Dendritic cell treated with granulocyte-macrophage colony-stimulating factor and Interleukin-4, amounts not matched to agents 40 ng/mL and 50 ng/mL, for 4 days (primary cell): ENCODE data around the gene RGMA.

Experiments used
- H3K27ac Mint-ChIP-seq: one replicate; pipeline ENCODE4 v1.8.0; 2022; ENCODE audit warnings: mild to moderate bottlenecking, mixed read lengths
- H3K27me3 Mint-ChIP-seq: one replicate; pipeline ENCODE4 v1.8.0; 2022; ENCODE audit warnings: mild to moderate bottlenecking, mixed read lengths
- H3K36me3 Mint-ChIP-seq: one replicate; pipeline ENCODE4 v1.8.0; 2022; ENCODE audit warnings: low read depth, mixed read lengths
- H3K4me1 Mint-ChIP-seq: one replicate; pipeline ENCODE4 v1.8.0; 2022; ENCODE audit warnings: low read depth, mixed read lengths
- H3K4me3 Mint-ChIP-seq: one replicate; pipeline ENCODE4 v1.8.0; 2022; ENCODE audit warnings: mild to moderate bottlenecking, moderate library complexity, mixed read lengths
- H3K9me3 Mint-ChIP-seq: one replicate; pipeline ENCODE4 v1.8.0; 2022; ENCODE audit warnings: mixed read lengths
- intact Hi-C: fragments of 100-400 bp; cut with micrococcal nuclease; formaldehyde crosslinking; loops from one replicate; pipeline ENCODE4 v1.15.0; 2022

Gene RGMA

GRCh38 chr15:93082861-93083260 lies 6.2 kb downstream of the RGMA start:
- no peak overlapping the region for H3K4me3 Mint-ChIP-seq
- peaks cover 55% of the 10 kb centered on the region for H3K27me3 Mint-ChIP-seq
- H3K9me3 Mint-ChIP-seq = no peaks in the 10 kb centered on the region
- no peak overlapping the region for H3K27ac Mint-ChIP-seq
- H3K36me3 Mint-ChIP-seq = no peaks in the 10 kb centered on the region
- intact Hi-C loops = loop anchor here (10.0 kb wide), 1 partner anchor 892 kb away; no protein-coding TSS in a partner anchor
- peaks cover 2% of the 10 kb centered on the region for H3K4me1 Mint-ChIP-seq

- Mint-ChIP-seq H3K4me3 (no peak overlapping the region), H3K4me1 (no peaks in the 10 kb centered on the region), H3K9me3 (no peaks in the 10 kb centered on the region), H3K27me3 (peaks cover 52% of the 10 kb centered on the region), H3K27ac (no peak overlapping the region), H3K36me3 (no peaks in the 10 kb centered on the region)
- intact Hi-C loops = loop anchor here (10.0 kb wide), 1 partner anchor 893 kb away; no protein-coding TSS in a partner anchor
Measured at GRCh38 chr15:93081399-93081798, 7.6 kb downstream of the RGMA start.

DNA sequence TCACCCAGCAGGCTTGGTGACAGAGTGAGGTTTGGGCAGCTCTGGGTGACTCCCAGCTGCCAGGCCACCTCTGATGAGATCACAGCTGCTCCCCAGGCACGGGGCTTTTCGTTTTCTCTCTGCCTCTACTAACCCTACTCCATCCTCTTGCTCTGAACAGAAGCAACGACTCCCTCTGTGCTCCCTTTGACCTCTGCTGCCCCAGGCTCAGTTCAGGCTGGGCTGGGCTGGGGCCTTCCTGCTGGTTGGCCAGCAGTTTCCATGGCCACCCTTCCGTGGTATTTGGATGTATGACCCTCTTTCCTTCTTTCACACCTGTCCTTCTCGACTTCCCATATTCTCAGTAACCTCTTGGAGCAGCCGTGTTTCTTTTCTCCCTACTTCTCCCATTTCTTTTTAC lies 8.6 kb downstream of the RGMA start:
- Mint-ChIP-seq H3K4me3 (no peak overlapping the region), H3K4me1 (no peaks in the 10 kb centered on the region), H3K9me3 (no peaks in the 10 kb centered on the region), H3K36me3 (no peaks in the 10 kb centered on the region), H3K27ac (no peak overlapping the region), H3K27me3 (peaks cover 53% of the 10 kb centered on the region)
- intact Hi-C loops = loop anchor here (10.0 kb wide), 1 partner anchor 894 kb away; no protein-coding TSS in a partner anchor

DNA sequence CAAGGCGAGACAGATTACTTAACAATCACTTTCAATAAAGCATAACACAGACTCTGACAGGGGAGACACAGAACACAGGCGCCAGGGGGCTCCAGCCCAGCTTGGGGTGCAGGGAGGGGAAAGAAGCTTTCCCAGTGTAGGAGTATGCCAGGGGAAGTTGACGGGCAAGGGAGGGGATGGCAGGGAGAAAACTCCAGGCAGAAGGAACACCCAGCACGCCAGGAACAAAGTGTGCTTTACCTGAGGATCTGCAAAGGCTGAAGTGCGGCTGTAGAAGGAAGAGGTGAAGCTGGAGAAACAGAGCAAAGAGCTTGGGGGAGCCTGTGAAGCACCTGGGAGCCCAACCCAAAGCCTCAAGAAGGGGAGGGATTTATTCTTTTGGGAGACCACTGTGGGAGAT lies 12.1 kb downstream of the RGMA start:
- no peaks in the 10 kb centered on the region for H3K36me3 Mint-ChIP-seq
- H3K4me3 Mint-ChIP-seq = no peak overlapping the region
- intact Hi-C loops = no loop called here
- H3K4me1 Mint-ChIP-seq = peaks cover 19% of the 10 kb centered on the region
- H3K27me3 Mint-ChIP-seq = peaks cover 71% of the 10 kb centered on the region
- no peak overlapping the region for H3K27ac Mint-ChIP-seq
- H3K9me3 Mint-ChIP-seq = no peaks in the 10 kb centered on the region

GRCh38 chr15:93076217-93076616 lies 12.8 kb downstream of the RGMA start:
- Mint-ChIP-seq H3K4me3 (no peak overlapping the region), H3K9me3 (no peaks in the 10 kb centered on the region), H3K27ac (no peak overlapping the region), H3K4me1 (peaks cover 20% of the 10 kb centered on the region), H3K36me3 (no peaks in the 10 kb centered on the region), H3K27me3 (peaks cover 78% of the 10 kb centered on the region)
- intact Hi-C loops = no loop called here

DNA sequence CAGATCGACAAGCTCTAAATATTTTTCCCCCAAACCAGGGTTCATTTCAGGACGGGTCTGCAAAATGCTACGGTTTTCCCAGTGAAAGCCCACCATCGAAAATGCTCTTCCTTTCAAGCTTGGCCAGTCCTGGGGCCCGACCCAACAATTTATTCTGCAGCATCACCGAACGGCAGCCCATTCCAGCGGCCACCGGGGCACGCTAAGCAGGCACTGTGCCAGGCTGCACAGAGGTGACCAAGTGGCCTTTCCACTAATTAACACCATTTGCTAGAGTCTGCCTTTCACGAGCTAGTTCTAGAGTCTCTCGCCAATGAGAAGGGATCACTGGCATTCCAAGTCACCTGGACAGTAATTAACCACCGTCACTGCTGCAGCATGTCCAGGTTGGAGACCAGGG lies 14.4 kb downstream of the RGMA start:
- Mint-ChIP-seq H3K36me3 (no peaks in the 10 kb centered on the region), H3K27me3 (peaks cover 84% of the 10 kb centered on the region), H3K9me3 (no peaks in the 10 kb centered on the region), H3K4me1 (peaks cover 20% of the 10 kb centered on the region), H3K4me3 (no peak overlapping the region), H3K27ac (no peak overlapping the region)
- intact Hi-C loops = no loop called here

GRCh38 chr15:93073465-93073952 lies 15.5 kb downstream of the RGMA start:
- Mint-ChIP-seq H3K36me3 (no peaks in the 10 kb centered on the region), H3K4me1 (peaks cover 20% of the 10 kb centered on the region), H3K27ac (no peak overlapping the region), H3K27me3 (peaks cover 79% of the 10 kb centered on the region), H3K4me3 (peak overlapping the region; percentile 53), H3K9me3 (no peaks in the 10 kb centered on the region)
- intact Hi-C loops = no loop called here

DNA sequence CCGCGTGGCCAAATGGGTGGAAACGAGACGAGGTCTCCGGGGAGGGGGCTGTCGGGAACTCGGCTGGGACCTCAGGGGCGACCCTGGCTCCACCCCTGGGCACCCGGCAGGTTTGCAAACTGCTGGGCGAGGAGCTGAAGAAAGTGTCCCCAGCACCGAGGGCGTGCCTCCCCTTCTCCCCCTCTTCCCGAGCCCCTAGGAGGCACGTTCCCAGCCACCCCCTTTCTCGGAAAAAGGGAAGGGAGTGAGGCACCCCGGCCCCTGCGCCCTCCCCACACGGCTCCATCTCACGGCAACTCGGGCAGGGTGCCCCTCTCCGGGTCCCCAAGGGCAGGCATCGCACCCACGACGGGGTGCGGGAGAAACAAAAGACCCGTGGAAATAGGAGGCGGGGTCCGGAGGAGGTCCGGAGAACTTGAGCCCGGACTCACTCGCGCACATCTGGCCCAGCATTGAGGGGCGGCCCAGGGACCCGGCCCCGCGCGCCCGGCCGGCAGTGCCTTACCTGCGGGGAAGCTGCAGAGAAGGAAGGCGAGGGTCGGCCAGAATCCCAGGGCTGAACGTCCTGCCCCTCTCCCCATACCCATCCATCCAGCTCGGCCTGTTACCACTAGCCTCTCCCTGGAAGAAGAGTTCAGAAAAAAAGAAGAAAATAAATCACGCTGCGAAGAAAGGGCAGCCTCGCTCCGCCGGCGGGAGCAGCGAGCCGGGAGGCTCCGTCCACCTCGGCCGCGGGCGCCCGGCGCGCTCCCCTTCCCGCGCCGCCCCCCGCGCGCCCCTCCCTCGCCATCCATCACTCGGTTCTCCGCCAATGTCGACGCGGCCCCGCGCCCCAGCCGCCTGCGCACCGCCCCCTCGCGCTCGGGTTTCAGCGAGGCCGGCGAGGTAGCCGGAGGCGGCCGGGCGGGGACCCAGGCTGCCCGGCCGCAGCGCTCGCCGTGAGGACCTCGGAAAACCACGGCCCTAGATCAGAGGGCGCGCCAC lies 16.3 kb downstream of the RGMA start:
- intact Hi-C loops = no loop called here
- Mint-ChIP-seq H3K9me3 (no peaks in the 10 kb centered on the region), H3K4me1 (peaks cover 20% of the 10 kb centered on the region), H3K27ac (no peak overlapping the region), H3K36me3 (no peaks in the 10 kb centered on the region), H3K27me3 (peaks cover 76% of the 10 kb centered on the region), H3K4me3 (peak overlapping the region; percentile 64)

- peaks cover 75% of the 10 kb centered on the region for H3K27me3 Mint-ChIP-seq
- H3K9me3 Mint-ChIP-seq = no peaks in the 10 kb centered on the region
- no peaks in the 10 kb centered on the region for H3K36me3 Mint-ChIP-seq
- H3K4me1 Mint-ChIP-seq = peaks cover 20% of the 10 kb centered on the region
- peak overlapping the region; percentile 64 for H3K4me3 Mint-ChIP-seq
- intact Hi-C loops = no loop called here
- H3K27ac Mint-ChIP-seq = no peak overlapping the region
Measured at GRCh38 chr15:93072011-93072410, 17.0 kb downstream of the RGMA start.

GRCh38 chr15:93071469-93071936 lies 17.5 kb downstream of the RGMA start:
- Mint-ChIP-seq H3K9me3 (no peaks in the 10 kb centered on the region), H3K27me3 (peaks cover 70% of the 10 kb centered on the region), H3K36me3 (no peaks in the 10 kb centered on the region), H3K4me1 (peaks cover 20% of the 10 kb centered on the region), H3K4me3 (no peak overlapping the region), H3K27ac (no peak overlapping the region)
- intact Hi-C loops = no loop called here

GRCh38 chr15:93070551-93071296 lies 18.3 kb downstream of the RGMA start:
- intact Hi-C loops = no loop called here
- peaks cover 20% of the 10 kb centered on the region for H3K4me1 Mint-ChIP-seq
- H3K36me3 Mint-ChIP-seq = no peaks in the 10 kb centered on the region
- H3K9me3 Mint-ChIP-seq = no peaks in the 10 kb centered on the region
- peaks cover 64% of the 10 kb centered on the region for H3K27me3 Mint-ChIP-seq
- H3K4me3 Mint-ChIP-seq = no peak overlapping the region
- no peak overlapping the region for H3K27ac Mint-ChIP-seq

- H3K27me3 Mint-ChIP-seq = peaks cover 59% of the 10 kb centered on the region
- intact Hi-C loops = no loop called here
Measured at GRCh38 chr15:93070132-93070531, 18.9 kb downstream of the RGMA start.

DNA sequence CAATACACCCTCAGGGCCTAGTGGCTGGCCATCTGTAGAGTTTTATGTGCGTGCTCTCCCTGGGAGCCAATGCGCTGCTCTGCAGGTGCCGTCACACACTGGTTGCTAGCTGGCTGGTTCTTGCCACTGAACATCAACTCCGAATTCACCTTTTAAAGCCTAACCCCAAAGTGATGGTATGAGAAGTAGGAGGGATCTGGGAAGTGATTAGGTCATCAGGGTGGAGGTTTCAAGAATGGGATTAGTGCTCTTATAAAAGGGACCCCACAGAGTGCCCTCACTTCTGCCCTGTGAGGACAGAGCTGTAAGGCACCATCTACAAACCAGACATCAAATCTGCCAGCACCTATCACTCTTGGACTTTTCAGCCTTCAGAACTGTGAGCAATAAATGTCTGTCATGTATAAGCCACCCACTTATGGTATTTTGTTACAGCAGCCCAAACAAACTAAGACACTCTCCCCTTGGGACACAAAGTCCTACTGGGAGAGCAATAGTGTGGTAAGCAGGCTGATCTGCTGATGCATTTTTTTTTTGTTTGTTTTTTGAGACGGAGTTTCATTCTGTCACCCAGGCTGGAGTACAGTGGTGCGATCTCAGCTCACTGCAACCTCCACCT lies 20.3 kb downstream of the RGMA start:
- no peak overlapping the region for H3K4me3 Mint-ChIP-seq
- no peak overlapping the region for H3K27ac Mint-ChIP-seq
- no peaks in the 10 kb centered on the region for H3K9me3 Mint-ChIP-seq
- peaks cover 51% of the 10 kb centered on the region for H3K27me3 Mint-ChIP-seq
- intact Hi-C loops = no loop called here
- peaks cover 18% of the 10 kb centered on the region for H3K4me1 Mint-ChIP-seq
- no peaks in the 10 kb centered on the region for H3K36me3 Mint-ChIP-seq

More at GRCh38 chr15:93070132-93070531, 18.9 kb downstream of the RGMA start:
- Mint-ChIP-seq H3K27ac (no peak overlapping the region), H3K4me3 (no peak overlapping the region), H3K4me1 (peaks cover 20% of the 10 kb centered on the region), H3K9me3 (no peaks in the 10 kb centered on the region), H3K36me3 (no peaks in the 10 kb centered on the region)
